ENCODE measurements around the gene C14orf180. TPM values are rescaled to one million over a fixed set of nuclear protein-coding genes. Genes with fewer than 3 reads are reported as not detected.

Gene C14orf180
- polyA plus RNA-seq, 1 donor (not counting 4 experiments of a cell fraction or from before 2014, with no cell fraction given) = not detected

DNA sequence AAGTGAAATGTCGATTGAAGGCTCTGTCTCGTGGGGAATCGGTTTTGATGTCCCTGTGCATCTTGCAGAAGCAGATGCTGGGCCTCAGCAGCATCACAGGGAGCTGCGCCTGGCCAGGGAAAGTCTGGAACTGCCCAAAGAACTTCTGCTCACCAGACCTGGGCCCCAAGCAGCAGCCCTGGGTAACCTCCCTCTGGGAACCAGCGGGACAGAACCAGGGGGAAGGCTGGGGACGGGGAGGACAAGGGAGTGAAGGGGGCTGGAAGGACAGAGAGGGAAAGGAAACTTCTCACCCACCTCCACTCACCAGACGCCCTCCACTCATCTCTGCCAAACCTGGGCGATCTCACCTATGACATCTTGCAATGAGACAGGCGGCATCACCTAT is 26.8 kb upstream of the C14orf180 start:
- DNase-seq (ENCODE audit: low read depth, low spot score) (no peak), FAIRE-seq (no peak)
- Histone ChIP-seq H4K20me1 (ENCODE audit: control insufficient read depth, extremely low read depth, insufficient read depth, low read length) (no peaks in the 10 kb centered on the region), H3K9me1 (ENCODE audit: control insufficient read depth, extremely low read depth, insufficient read depth, low read length) (no peaks in the 10 kb centered on the region), H3K36me3 (ENCODE audit: control insufficient read depth in 2 of 2, extremely low read depth in 1 of 2, insufficient read depth in 2 of 2, low read length in 2 of 2) (no peaks in the 10 kb centered on the region), H3K9me3 (ENCODE audit: control insufficient read depth, low read depth, low read length) (no peaks in the 10 kb centered on the region), H3K9ac (ENCODE audit: control insufficient read depth, extremely low read depth, insufficient read depth, low read length) (no peak overlapping the region), H3K4me3 (ENCODE audit: control insufficient read depth in 2 of 3, extremely low read depth in 1 of 3, insufficient read depth in 2 of 3, low read depth in 1 of 3, low read length in 3 of 3) (no peak overlapping the region), H3K27me3 (ENCODE audit: control insufficient read depth, extremely low read depth, insufficient read depth, low read length) (no peaks in the 10 kb centered on the region), H2AFZ (ENCODE audit: control insufficient read depth, low read length) (no peak overlapping the region), H3K79me2 (ENCODE audit: control insufficient read depth, insufficient read depth, low read length) (no peaks in the 10 kb centered on the region), H3K4me1 (ENCODE audit: control insufficient read depth, extremely low read depth, insufficient read depth, low read length) (no peaks in the 10 kb centered on the region), H3K4me2 (ENCODE audit: control insufficient read depth, extremely low read depth, insufficient read depth, low read depth, low read length) (no peak overlapping the region), H3K27ac (ENCODE audit: control insufficient read depth, insufficient read depth, low read length) (no peak overlapping the region)
- dilution Hi-C loops (cut with MboI; ENCODE audit: extremely low pct_ligation_motif_present, low sequenced_read_pairs) = no loop called here
- no peak for TF ChIP-seq EZH2 (IDR thresholded peaks at IDR 0.05; ENCODE audit: low read length)
- TF ChIP-seq, protein P1, sequence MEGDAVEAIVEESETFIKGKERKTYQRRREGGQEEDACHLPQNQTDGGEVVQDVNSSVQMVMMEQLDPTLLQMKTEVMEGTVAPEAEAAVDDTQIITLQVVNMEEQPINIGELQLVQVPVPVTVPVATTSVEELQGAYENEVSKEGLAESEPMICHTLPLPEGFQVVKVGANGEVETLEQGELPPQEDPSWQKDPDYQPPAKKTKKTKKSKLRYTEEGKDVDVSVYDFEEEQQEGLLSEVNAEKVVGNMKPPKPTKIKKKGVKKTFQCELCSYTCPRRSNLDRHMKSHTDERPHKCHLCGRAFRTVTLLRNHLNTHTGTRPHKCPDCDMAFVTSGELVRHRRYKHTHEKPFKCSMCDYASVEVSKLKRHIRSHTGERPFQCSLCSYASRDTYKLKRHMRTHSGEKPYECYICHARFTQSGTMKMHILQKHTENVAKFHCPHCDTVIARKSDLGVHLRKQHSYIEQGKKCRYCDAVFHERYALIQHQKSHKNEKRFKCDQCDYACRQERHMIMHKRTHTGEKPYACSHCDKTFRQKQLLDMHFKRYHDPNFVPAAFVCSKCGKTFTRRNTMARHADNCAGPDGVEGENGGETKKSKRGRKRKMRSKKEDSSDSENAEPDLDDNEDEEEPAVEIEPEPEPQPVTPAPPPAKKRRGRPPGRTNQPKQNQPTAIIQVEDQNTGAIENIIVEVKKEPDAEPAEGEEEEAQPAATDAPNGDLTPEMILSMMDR (optimal IDR thresholded peaks at IDR 0.05 in 1 of 3, IDR thresholded peaks at IDR 0.05 in 1 of 3, conservative IDR thresholded peaks at IDR 0.05 in 1 of 3; ENCODE audit: extremely low read depth in 1 of 3, insufficient read depth in 2 of 3, low read length in 3 of 3) = no peak

DNA sequence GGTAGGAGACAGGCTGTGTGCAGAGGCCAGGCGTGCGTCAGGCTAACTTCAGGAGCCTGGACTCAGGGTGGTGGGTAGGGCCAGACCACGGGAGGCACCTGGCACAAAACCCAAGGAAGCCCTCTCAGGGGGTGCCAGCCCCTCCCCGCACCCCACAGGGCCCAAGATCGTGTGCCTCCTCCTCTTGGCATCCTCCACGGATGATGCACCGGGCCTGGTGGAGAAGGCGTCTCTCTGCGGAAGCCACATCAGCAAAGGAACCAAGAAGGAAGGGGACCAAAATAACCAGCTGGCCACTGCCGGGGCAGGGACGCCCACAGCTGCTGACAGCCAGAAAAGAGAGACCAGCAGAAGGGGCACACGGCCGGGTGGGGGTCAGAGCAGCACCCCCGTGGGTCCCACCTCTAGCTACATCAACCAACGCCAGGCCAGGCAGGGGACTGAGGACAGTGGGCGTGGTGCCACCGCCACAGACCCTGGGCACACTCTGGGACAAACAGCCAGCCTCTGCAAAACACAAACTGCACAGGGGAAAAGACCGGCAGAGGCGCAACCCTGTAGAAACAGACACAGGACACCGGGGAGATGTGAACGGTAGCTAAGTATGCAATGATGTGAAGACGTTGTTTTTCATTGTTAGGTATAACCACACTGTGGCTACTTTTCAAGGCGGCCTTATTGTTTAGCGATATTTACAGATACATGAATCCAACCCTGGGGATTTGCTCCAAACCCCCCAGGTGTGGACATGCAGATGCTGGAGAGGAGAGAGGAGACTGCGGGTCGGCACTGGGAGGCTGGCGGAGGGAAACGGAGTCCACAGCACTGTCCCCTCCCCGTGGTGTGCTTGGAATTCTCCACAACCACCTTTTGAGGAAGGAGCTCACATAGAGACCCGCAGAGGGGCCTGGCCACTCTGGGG is 26.1 kb upstream of the C14orf180 start:
- H3K79me2 ChIP-seq (ENCODE audit: control insufficient read depth, insufficient read depth, low read length) = no peaks in the 10 kb centered on the region
- FAIRE-seq (no peak), DNase-seq (ENCODE audit: low read depth, low spot score) (no peak)
- no peaks in the 10 kb centered on the region for H3K9me3 ChIP-seq (ENCODE audit: control insufficient read depth, low read depth, low read length)
- no peak overlapping the region for H3K27ac ChIP-seq (ENCODE audit: control insufficient read depth, insufficient read depth, low read length)
- H3K27me3 ChIP-seq (ENCODE audit: control insufficient read depth, extremely low read depth, insufficient read depth, low read length) = no peaks in the 10 kb centered on the region
- no peak overlapping the region for H3K4me2 ChIP-seq (ENCODE audit: control insufficient read depth, extremely low read depth, insufficient read depth, low read depth, low read length)
- no peak overlapping the region for H3K4me3 ChIP-seq (ENCODE audit: control insufficient read depth in 2 of 3, extremely low read depth in 1 of 3, insufficient read depth in 2 of 3, low read depth in 1 of 3, low read length in 3 of 3)
- H3K36me3 ChIP-seq (ENCODE audit: control insufficient read depth in 2 of 2, extremely low read depth in 1 of 2, insufficient read depth in 2 of 2, low read length in 2 of 2) = no peaks in the 10 kb centered on the region
- TF ChIP-seq EZH2 (IDR thresholded peaks at IDR 0.05; ENCODE audit: low read length) = no peak
- dilution Hi-C loops (cut with MboI; ENCODE audit: extremely low pct_ligation_motif_present, low sequenced_read_pairs) = no loop called here
- H4K20me1 ChIP-seq (ENCODE audit: control insufficient read depth, extremely low read depth, insufficient read depth, low read length) = no peaks in the 10 kb centered on the region
- H3K4me1 ChIP-seq (ENCODE audit: control insufficient read depth, extremely low read depth, insufficient read depth, low read length) = no peaks in the 10 kb centered on the region
- H2AFZ ChIP-seq (ENCODE audit: control insufficient read depth, low read length) = no peak overlapping the region
- no peaks in the 10 kb centered on the region for H3K9me1 ChIP-seq (ENCODE audit: control insufficient read depth, extremely low read depth, insufficient read depth, low read length)
- H3K9ac ChIP-seq (ENCODE audit: control insufficient read depth, extremely low read depth, insufficient read depth, low read length) = no peak overlapping the region
